B cell (primary cell): Measurements from ENCODE around the gene ABLIM3. TPM values are rescaled to one million over a fixed set of nuclear protein-coding genes. Genes with fewer than 3 reads are reported as not detected.

ENCODE experiments used
- ATAC-seq: fragments of 200-7000 bp; cut with Tn5 transposase; one replicate; pipeline ENCODE4 v1.10.0; 2021; ENCODE audit warnings: low read depth, mild to moderate bottlenecking, moderate number of reproducible peaks, moderate library complexity
- CTCF ChIA-PET: fragments of 350-600 bp; sonication (Branson Sonifier 250); formaldehyde crosslinking; loops from one replicate; lab custom pipeline; 2021; ENCODE audit warnings: antibody characterized with exemption, inconsistent platforms; lab: Charles Lee
- POLR2A ChIA-PET: fragments of 350-600 bp; sonication (Branson Sonifier 250); formaldehyde crosslinking; loops from one replicate; lab custom pipeline; 2021; ENCODE audit warnings: antibody characterized with exemption; lab: Charles Lee
- DNase-seq: peaks from one replicate; pipeline ENCODE4 v3.0.0; 2013
- H2AFZ ChIP-seq: 2 replicates; pipeline ENCODE4 v1.6.1; 2012; ENCODE audit warnings: mild to moderate bottlenecking, low read depth, low read length; ENCODE audit not compliant: insufficient read depth, poor library complexity, severe bottlenecking
- H3K27ac ChIP-seq, 2 donors: 1 replicate in 1 of 2; 2 replicates in 1 of 2; pipeline ENCODE4 v1.5.1; 2012 to 2013; ENCODE audit warnings: low read length in 2 of 2, mild to moderate bottlenecking in 2 of 2, moderate library complexity in 1 of 2
- H3K27me3 ChIP-seq, 4 experiments: fragments of 200-600 bp in 1 of 4; sonication (generic) in 1 of 4; replicated peaks in 1 of 4; 1 replicate in 2 of 4; 2 replicates in 2 of 4; pipeline versions ENCODE4 v1.6.1 to v1.7.0; 2013 to 2016; ENCODE audit warnings: low read length in 3 of 4, mild to moderate bottlenecking in 2 of 4, mixed read lengths in 1 of 4, moderate library complexity in 1 of 4; ENCODE audit not compliant: insufficient read depth in 4 of 4, control insufficient read depth in 3 of 4; ENCODE audit errors: control extremely low read depth in 1 of 4
- H3K36me3 ChIP-seq, 2 experiments: replicated peaks in 1 of 2; 1 replicate in 1 of 2; 2 replicates in 1 of 2; pipeline versions ENCODE4 v1.6.1 to v1.7.1; 2013; ENCODE audit warnings: low read length in 1 of 2; ENCODE audit not compliant: insufficient read depth in 2 of 2, control insufficient read depth in 1 of 2; ENCODE audit errors: control extremely low read depth in 1 of 2, extremely low read depth in 1 of 2
- H3K4me1 ChIP-seq, 2 donors: fragments of 200-600 bp in 1 of 2; sonication (generic) in 1 of 2; 1 replicate in 1 of 2; 2 replicates in 1 of 2; pipeline versions ENCODE4 v1.5.1 to v1.6.1; 2013 to 2017; ENCODE audit warnings: low read length in 2 of 2; ENCODE audit not compliant: control insufficient read depth in 2 of 2, insufficient read depth in 2 of 2
- H3K4me2 ChIP-seq: replicated peaks from 2 replicates; pipeline ENCODE3; 2012; ENCODE audit warnings: mild to moderate bottlenecking, low read depth, low read length; ENCODE audit not compliant: poor library complexity, severe bottlenecking
- H3K4me3 ChIP-seq, 5 experiments: fragments of 200-600 bp in 1 of 5; sonication (generic) in 1 of 5; 1 replicate in 3 of 5; 2 replicates in 2 of 5; pipeline versions ENCODE4 v1.5.1 to v1.7.0; 2011 to 2016; ENCODE audit warnings: low read length in 4 of 5, mild to moderate bottlenecking in 4 of 5, low read depth in 2 of 5, control low read depth in 1 of 5, moderate library complexity in 1 of 5; ENCODE audit not compliant: insufficient read depth in 1 of 5; ENCODE audit errors: control extremely low read depth in 1 of 5, extremely low read depth in 1 of 5
- H3K79me2 ChIP-seq: fragments of 200-600 bp; sonication (generic); one replicate; pipeline ENCODE4 v1.6.0; 2016; ENCODE audit warnings: low read length; ENCODE audit not compliant: control insufficient read depth, insufficient read depth
- H3K9ac ChIP-seq: fragments of 200-600 bp; sonication (generic); 2 replicates; pipeline ENCODE4 v1.6.1; 2017; ENCODE audit warnings: mild to moderate bottlenecking, low read length, moderate library complexity
- H3K9me3 ChIP-seq, 3 donors: one replicate each; pipeline versions ENCODE4 v1.6.1 to v1.7.1; 2013; ENCODE audit warnings: low read length in 2 of 3; ENCODE audit not compliant: control insufficient read depth in 2 of 3, insufficient read depth in 1 of 3; ENCODE audit errors: control extremely low read depth in 1 of 3
- H4K20me1 ChIP-seq: 2 replicates; pipeline ENCODE4 v1.6.0; 2012; ENCODE audit warnings: mild to moderate bottlenecking, low read length; ENCODE audit not compliant: insufficient read depth, control insufficient read depth, poor library complexity, severe bottlenecking
- H3K27ac Mint-ChIP-seq: one replicate; pipeline ENCODE4 v1.8.0; 2021; ENCODE audit warnings: mixed read lengths
- H3K27me3 Mint-ChIP-seq: one replicate; pipeline ENCODE4 v1.8.0; 2021; ENCODE audit warnings: mixed read lengths
- H3K4me1 Mint-ChIP-seq: one replicate; pipeline ENCODE4 v1.8.0; 2021; ENCODE audit warnings: mixed read lengths
- H3K4me3 Mint-ChIP-seq: one replicate; pipeline ENCODE4 v1.8.0; 2021; ENCODE audit warnings: mixed read lengths
- H3K9me3 Mint-ChIP-seq: one replicate; pipeline ENCODE4 v1.8.0; 2022; ENCODE audit warnings: mixed read lengths; ENCODE audit not compliant: insufficient read depth
- EZH2 ChIP-seq: IDR thresholded peaks from 2 replicates; pipeline ENCODE4 v1.6.1; 2012; ENCODE audit warnings: borderline replicate concordance, low read depth, mild to moderate bottlenecking, moderate library complexity, low read length; ENCODE audit not compliant: insufficient read depth, poor library complexity, severe bottlenecking
- WGBS: methylation state at CpG from one replicate; pipeline ENCODE4 v1.1.5; 2013; ENCODE audit warnings: missing lambda C conversion rate; ENCODE audit not compliant: insufficient coverage; 5-methylcytosine and 5-hydroxymethylcytosine counted together
- intact Hi-C: fragments of 100-400 bp; cut with micrococcal nuclease; formaldehyde crosslinking; loops from one replicate; pipeline ENCODE4 v1.10.0; 2022
- polyA plus RNA-seq: library from polyadenylated mRNA; depleted of rRNA; stranded (reverse); fragments of >200 nt; gene quantifications from 2 replicates; pipeline ENCODE4 v1.2.3, GENCODE V29; 2012
- total RNA-seq, 2 donors: library from RNA; stranded (reverse); fragments of 120-200 nt in 1 of 2; gene quantifications; 1 replicate in 1 of 2; 2 replicates in 1 of 2; pipeline versions ENCODE4 v1.2.3 to v1.2.4, GENCODE V29; 2013 to 2022
- TF ChIP-seq, protein P1 (sequence below): fragments of 200-600 bp; IDR thresholded peaks from one replicate; pipeline ENCODE4 v1.8.0; 2022; ENCODE audit warnings: antibody characterized with exemption, mild to moderate bottlenecking

Gene ABLIM3
- total and polyA plus RNA-seq, 2 donors (not counting 1 experiment from before 2014, with no cell fraction given), result not detected

DNA sequence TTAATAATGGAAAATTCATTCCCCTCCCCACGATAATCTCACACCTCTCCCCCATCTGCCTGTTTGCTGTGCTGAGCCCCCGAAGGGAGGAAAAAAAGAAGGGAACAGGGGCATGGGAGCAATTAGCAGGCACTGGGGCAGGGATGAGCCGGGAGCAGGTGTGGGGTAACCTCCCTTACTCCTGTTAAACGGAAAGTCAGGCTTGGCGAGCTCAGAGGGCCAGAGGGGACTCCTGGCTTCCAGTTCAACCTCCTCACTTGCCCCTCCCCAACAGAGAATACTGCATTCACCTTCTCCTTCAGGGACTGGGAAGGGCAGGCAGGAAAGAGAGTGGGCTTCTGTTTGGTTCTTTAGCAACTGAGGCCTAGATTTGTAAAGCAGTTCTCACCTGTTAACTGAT is 131.9 kb downstream of the ABLIM3 start:
- no peak for DNase-seq
- H3K4me1 Mint-ChIP-seq, result peaks cover 9% of the 10 kb centered on the region
- no peak overlapping the region for H3K9ac ChIP-seq
- POLR2A ChIA-PET, result no interaction called here
- peak overlapping the region; percentile 16 for H3K4me3 Mint-ChIP-seq
- H3K4me2 ChIP-seq, result no peak overlapping the region
- intact Hi-C loops, result no loop called here
- H3K27me3 ChIP-seq, result peaks cover 0 to 30% (median 20%) of the 10 kb centered on the region in 4 experiments
- H3K9me3 ChIP-seq, result peaks cover 2 to 32% (median 11%) of the 10 kb centered on the region in 3 donors
- H3K9me3 Mint-ChIP-seq, result peaks cover 9% of the 10 kb centered on the region
- no peak for TF ChIP-seq EZH2
- TF ChIP-seq, protein P1, sequence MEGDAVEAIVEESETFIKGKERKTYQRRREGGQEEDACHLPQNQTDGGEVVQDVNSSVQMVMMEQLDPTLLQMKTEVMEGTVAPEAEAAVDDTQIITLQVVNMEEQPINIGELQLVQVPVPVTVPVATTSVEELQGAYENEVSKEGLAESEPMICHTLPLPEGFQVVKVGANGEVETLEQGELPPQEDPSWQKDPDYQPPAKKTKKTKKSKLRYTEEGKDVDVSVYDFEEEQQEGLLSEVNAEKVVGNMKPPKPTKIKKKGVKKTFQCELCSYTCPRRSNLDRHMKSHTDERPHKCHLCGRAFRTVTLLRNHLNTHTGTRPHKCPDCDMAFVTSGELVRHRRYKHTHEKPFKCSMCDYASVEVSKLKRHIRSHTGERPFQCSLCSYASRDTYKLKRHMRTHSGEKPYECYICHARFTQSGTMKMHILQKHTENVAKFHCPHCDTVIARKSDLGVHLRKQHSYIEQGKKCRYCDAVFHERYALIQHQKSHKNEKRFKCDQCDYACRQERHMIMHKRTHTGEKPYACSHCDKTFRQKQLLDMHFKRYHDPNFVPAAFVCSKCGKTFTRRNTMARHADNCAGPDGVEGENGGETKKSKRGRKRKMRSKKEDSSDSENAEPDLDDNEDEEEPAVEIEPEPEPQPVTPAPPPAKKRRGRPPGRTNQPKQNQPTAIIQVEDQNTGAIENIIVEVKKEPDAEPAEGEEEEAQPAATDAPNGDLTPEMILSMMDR, result no peak
- WGBS, result no CpG with 5 or more reads among the region's 5 CpGs
- no peak for ATAC-seq
- H3K4me1 ChIP-seq, result peaks cover 10 to 12% of the 10 kb centered on the region in 2 donors
- H4K20me1 ChIP-seq, result no peaks in the 10 kb centered on the region
- no peak overlapping the region for H2AFZ ChIP-seq
- H3K27me3 Mint-ChIP-seq, result peaks cover 61% of the 10 kb centered on the region
- H3K36me3 ChIP-seq, result no peaks in the 10 kb centered on the region
- H3K79me2 ChIP-seq, result no peaks in the 10 kb centered on the region
- no peak overlapping the region for H3K4me3 ChIP-seq
- no peak overlapping the region for H3K27ac Mint-ChIP-seq
- no peak overlapping the region for H3K27ac ChIP-seq
- CTCF ChIA-PET, result no interaction called here

DNA sequence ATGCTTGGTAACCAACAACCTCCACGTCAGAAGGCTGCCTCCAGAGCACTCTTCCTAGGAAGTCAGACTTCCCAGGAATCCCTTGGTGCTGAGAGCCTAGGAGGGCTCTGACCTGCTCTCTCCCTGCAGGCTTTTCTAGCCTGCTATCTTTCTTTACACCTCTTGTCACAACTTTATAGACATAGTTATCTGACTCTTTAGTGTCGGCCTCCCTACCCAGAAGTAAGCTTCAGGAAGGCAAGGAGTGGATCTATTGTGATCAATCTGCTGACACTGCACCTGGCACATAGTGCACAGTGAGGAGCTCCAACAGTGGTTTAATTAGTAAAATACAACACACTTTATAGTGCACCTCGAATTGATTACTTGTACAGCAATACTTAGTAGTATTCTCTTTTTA is 132.7 kb downstream of the ABLIM3 start:
- Histone ChIP-seq H3K4me1 (peaks cover 10 to 12% of the 10 kb centered on the region in 2 donors), H4K20me1 (no peaks in the 10 kb centered on the region), H3K27me3 (peaks cover 0 to 28% (median 19%) of the 10 kb centered on the region in 4 experiments), H3K27ac (no peak overlapping the region), H3K79me2 (no peaks in the 10 kb centered on the region), H2AFZ (no peak overlapping the region), H3K9ac (no peak overlapping the region), H3K9me3 (peaks cover under 1 to 28% (median 3%) of the 10 kb centered on the region in 3 donors), H3K4me2 (no peak overlapping the region), H3K4me3 (no peak overlapping the region), H3K36me3 (no peaks in the 10 kb centered on the region)
- ChIA-PET CTCF (no interaction called here), POLR2A (no interaction called here)
- H3K4me3 Mint-ChIP-seq, result peak overlapping the region; percentile 53
- H3K27ac Mint-ChIP-seq, result no peak overlapping the region
- H3K4me1 Mint-ChIP-seq, result peaks cover 9% of the 10 kb centered on the region
- peaks cover 63% of the 10 kb centered on the region for H3K27me3 Mint-ChIP-seq
- H3K9me3 Mint-ChIP-seq, result peaks cover 3% of the 10 kb centered on the region
- TF ChIP-seq EZH2, result no peak
- TF ChIP-seq, protein P1, result no peak
- no peak for DNase-seq
- 90% methylated on average over 1 of the region's 3 CpGs for WGBS
- intact Hi-C loops, result no loop called here
- ATAC-seq, result no peak
